Natural killer cell (primary cell): Measurements from ENCODE around the gene TNNT3. TPM values are rescaled to one million over a fixed set of nuclear protein-coding genes. Genes with fewer than 3 reads are reported as not detected.
"Not testable (repeated sequence)": the region's sequence is repeated elsewhere in the genome, so short reads cannot be mapped to it uniquely, and the experiment has no call there.

ENCODE experiments used
- ATAC-seq, 3 donors: fragments of 150-1000 bp in 2 of 3; fragments of 200-7000 bp in 1 of 3; cut with Tn5 transposase; 1 replicate in 1 of 3; 2 replicates in 2 of 3; pipeline ENCODE4 v1.10.0; 2021; ENCODE audit warnings: mild to moderate bottlenecking in 2 of 3, moderate library complexity in 2 of 3
- DNase-seq, 2 donors: peaks; one replicate each; pipeline versions ENCODE4 v3.0.0 to v3.0.0-alpha.2; 2013 to 2021; ENCODE audit warnings: mixed read lengths in 1 of 2
- H3K27ac ChIP-seq: one replicate; pipeline ENCODE4 v1.5.1; 2013; ENCODE audit warnings: mild to moderate bottlenecking, low read length
- H3K27me3 ChIP-seq: one replicate; pipeline ENCODE4 v1.6.1; 2013; ENCODE audit warnings: low read length; ENCODE audit not compliant: control insufficient read depth, insufficient read depth
- H3K36me3 ChIP-seq: one replicate; pipeline ENCODE4 v1.6.1; 2013; ENCODE audit warnings: low read length; ENCODE audit not compliant: control insufficient read depth, insufficient read depth
- H3K4me1 ChIP-seq: one replicate; pipeline ENCODE4 v1.6.1; 2013; ENCODE audit warnings: low read length; ENCODE audit not compliant: control insufficient read depth, insufficient read depth
- H3K4me3 ChIP-seq: one replicate; pipeline ENCODE4 v1.5.1; 2013; ENCODE audit warnings: low read length
- H3K9me3 ChIP-seq: one replicate; pipeline ENCODE4 v1.6.1; 2013; ENCODE audit warnings: low read length; ENCODE audit not compliant: control insufficient read depth, insufficient read depth
- H3K27ac Mint-ChIP-seq, 2 donors: one replicate each; pipeline ENCODE4 v1.8.0; 2022; ENCODE audit warnings: mild to moderate bottlenecking in 2 of 2, mixed read lengths in 2 of 2, moderate library complexity in 1 of 2
- H3K27me3 Mint-ChIP-seq, 2 donors: one replicate each; pipeline ENCODE4 v1.8.0; 2022; ENCODE audit warnings: low read depth in 2 of 2, mixed read lengths in 2 of 2
- H3K36me3 Mint-ChIP-seq: one replicate; pipeline ENCODE4 v1.8.0; 2022; ENCODE audit warnings: mixed read lengths
- H3K4me1 Mint-ChIP-seq, 2 donors: one replicate each; pipeline ENCODE4 v1.8.0; 2022; ENCODE audit warnings: mixed read lengths in 2 of 2
- H3K4me3 Mint-ChIP-seq: one replicate; pipeline ENCODE4 v1.8.0; 2022; ENCODE audit warnings: mild to moderate bottlenecking, moderate library complexity, mixed read lengths
- H3K9me3 Mint-ChIP-seq, 2 donors: one replicate each; pipeline ENCODE4 v1.8.0; 2022; ENCODE audit warnings: mixed read lengths in 2 of 2
- CTCF ChIP-seq: fragments of 200-600 bp; IDR thresholded peaks from one replicate; pipeline ENCODE4 v1.8.0; 2022; ENCODE audit warnings: antibody characterized with exemption
- WGBS: methylation state at CpG from one replicate; pipeline ENCODE4 v1.1.7; 2013; ENCODE audit warnings: missing lambda C conversion rate; ENCODE audit not compliant: insufficient coverage; 5-methylcytosine and 5-hydroxymethylcytosine counted together
- intact Hi-C: fragments of 100-400 bp; cut with micrococcal nuclease; formaldehyde crosslinking; loops from one replicate; pipeline ENCODE4 v1.14.2; 2022
- total RNA-seq, 4 donors: library from RNA; stranded (reverse); fragments of 120-200 nt in 1 of 4; gene quantifications; one replicate each; pipeline versions ENCODE4 v1.2.3 to v1.2.4, GENCODE V29; 2013 to 2022

TNNT3 gene
- total RNA-seq, 3 donors from 2014 or later (not counting 1 experiment from before 2014, with no cell fraction given): 15.8 to 27.9 (median 26.2) TPM

- H3K36me3 ChIP-seq: peaks cover 12% of the 10 kb centered on the region
- ATAC-seq: no peak
- no peaks in the 10 kb centered on the region for H3K36me3 Mint-ChIP-seq
- peak overlapping the region; percentile 82 to 88 for H3K27ac Mint-ChIP-seq
- H3K4me1 ChIP-seq: peaks cover 95% of the 10 kb centered on the region
- no peak for TF ChIP-seq CTCF
- no peaks in the 10 kb centered on the region for H3K27me3 Mint-ChIP-seq
- H3K4me3 Mint-ChIP-seq: peak overlapping the region; percentile 93
- peaks cover 48 to 77% of the 10 kb centered on the region in 2 donors for H3K4me1 Mint-ChIP-seq
- no peak overlapping the region for H3K4me3 ChIP-seq
- 90% methylated on average over 15 of the region's 15 CpGs for WGBS
- DNase-seq: no peak
- H3K27me3 ChIP-seq: no peaks in the 10 kb centered on the region
- peak overlapping the region; percentile 48 for H3K27ac ChIP-seq
- intact Hi-C loops: loop anchor here (2.0 kb wide), 1 partner anchor 19 kb away; the partner anchor contains the start of gene LSP1
- no peaks in the 10 kb centered on the region for H3K9me3 Mint-ChIP-seq
- no peaks in the 10 kb centered on the region for H3K9me3 ChIP-seq
These were observed 48.0 kb upstream of the TNNT3 start for GRCh38 chr11:1871531-1871930.

- no peak for DNase-seq
- intact Hi-C loops: no loop called here
- Mint-ChIP-seq H3K4me1 (peaks cover 50 to 80% of the 10 kb centered on the region in 2 donors), H3K9me3 (no peaks in the 10 kb centered on the region), H3K27me3 (no peaks in the 10 kb centered on the region), H3K36me3 (no peaks in the 10 kb centered on the region), H3K4me3 (peak overlapping the region; percentile 93), H3K27ac (peak overlapping the region; percentile 82 to 88)
- no peaks in the 10 kb centered on the region for H3K27me3 ChIP-seq
- WGBS: 86% methylated on average over 24 of the region's 25 CpGs
- no peak for ATAC-seq
- no peak for TF ChIP-seq CTCF
- no peak overlapping the region for H3K27ac ChIP-seq
- H3K9me3 ChIP-seq: no peaks in the 10 kb centered on the region
- H3K4me3 ChIP-seq: no peak overlapping the region
- H3K36me3 ChIP-seq: peaks cover 9% of the 10 kb centered on the region
- peaks cover 94% of the 10 kb centered on the region for H3K4me1 ChIP-seq
These were observed 47.1 kb upstream of the TNNT3 start for GRCh38 chr11:1872267-1872985.

- intact Hi-C loops: no loop called here
- Mint-ChIP-seq H3K9me3 (no peaks in the 10 kb centered on the region), H3K36me3 (no peaks in the 10 kb centered on the region), H3K27ac (peak overlapping the region; percentile 82 to 88), H3K4me3 (peak overlapping the region; percentile 40), H3K4me1 (peaks cover 47 to 82% of the 10 kb centered on the region in 2 donors), H3K27me3 (no peaks in the 10 kb centered on the region)
- Histone ChIP-seq H3K4me3 (no peak overlapping the region), H3K4me1 (peaks cover 94% of the 10 kb centered on the region), H3K36me3 (peaks cover 9% of the 10 kb centered on the region), H3K9me3 (no peaks in the 10 kb centered on the region), H3K27ac (no peak overlapping the region), H3K27me3 (no peaks in the 10 kb centered on the region)
- 68% methylated on average over 11 of the region's 11 CpGs for WGBS
- ATAC-seq (no peak), DNase-seq (no peak)
- no peak for TF ChIP-seq CTCF
These were observed 46.3 kb upstream of the TNNT3 start for GRCh38 chr11:1873048-1873812.

GRCh38 chr11:1873813-1874150, 45.7 kb upstream of the TNNT3 start:
- H3K27me3 ChIP-seq, H3K27me3 Mint-ChIP-seq, ATAC-seq, H3K9me3 Mint-ChIP-seq, H3K27ac ChIP-seq, H3K9me3 ChIP-seq, DNase-seq, H3K36me3 Mint-ChIP-seq, H3K4me3 ChIP-seq, H3K36me3 ChIP-seq, intact Hi-C loops: not testable (repeated sequence)
- 81% methylated on average over 15 of the region's 17 CpGs for WGBS
- peak overlapping the region; percentile 82 to 88 for H3K27ac Mint-ChIP-seq
- H3K4me3 Mint-ChIP-seq: peak overlapping the region; percentile 40
- peaks cover 43 to 82% of the 10 kb centered on the region in 2 donors for H3K4me1 Mint-ChIP-seq
- H3K4me1 ChIP-seq: peaks cover 94% of the 10 kb centered on the region

GRCh38 chr11:1874441-1875092, 44.9 kb upstream of the TNNT3 start:
- peak overlapping the region in 1 of 2 donors; percentile 45 for H3K27ac Mint-ChIP-seq

More at GRCh38 chr11:1874441-1875092, 44.9 kb upstream of the TNNT3 start:
- H3K36me3 Mint-ChIP-seq, H3K27me3 ChIP-seq, H3K27ac ChIP-seq, intact Hi-C loops, H3K4me3 ChIP-seq, H3K9me3 ChIP-seq, DNase-seq, H3K9me3 Mint-ChIP-seq, H3K27me3 Mint-ChIP-seq, H3K36me3 ChIP-seq, ATAC-seq: not testable (repeated sequence)
- peak overlapping the region; percentile 9 for H3K4me3 Mint-ChIP-seq
- peaks cover 35 to 74% of the 10 kb centered on the region in 2 donors for H3K4me1 Mint-ChIP-seq
- H3K4me1 ChIP-seq: peaks cover 92% of the 10 kb centered on the region
- 88% methylated on average over 17 of the region's 17 CpGs for WGBS
